HG03571 (cell line): ENCODE results near the gene TSPAN32.

Source experiments
- ATAC-seq: cut with Tn5 transposase; IDR thresholded peaks from one replicate; pipeline ENCODE4 v1.9.1; 2021; ENCODE audit not compliant: unreplicated experiment

The TSPAN32 gene

DNA sequence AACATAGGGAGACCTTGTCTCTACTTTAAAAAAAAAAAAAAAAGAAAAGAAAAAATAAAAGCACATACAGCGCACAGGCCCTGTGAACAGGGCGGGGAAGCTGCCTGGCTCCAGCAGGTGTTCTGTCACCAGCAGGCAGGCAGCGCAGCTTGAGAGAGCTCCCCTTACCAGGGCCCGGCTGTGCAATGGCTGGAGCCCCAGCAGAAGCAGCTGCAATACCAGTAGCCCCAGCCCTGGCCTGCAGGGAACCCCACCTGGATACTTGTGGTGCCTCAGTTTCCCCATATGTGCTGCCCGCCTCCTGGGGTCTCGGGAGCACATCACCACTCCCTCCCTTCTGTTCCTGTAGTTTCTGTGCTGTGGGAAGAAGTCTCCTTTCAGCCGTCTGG is 12.3 kb downstream of the TSPAN32 start:
- no peak for ATAC-seq

DNA sequence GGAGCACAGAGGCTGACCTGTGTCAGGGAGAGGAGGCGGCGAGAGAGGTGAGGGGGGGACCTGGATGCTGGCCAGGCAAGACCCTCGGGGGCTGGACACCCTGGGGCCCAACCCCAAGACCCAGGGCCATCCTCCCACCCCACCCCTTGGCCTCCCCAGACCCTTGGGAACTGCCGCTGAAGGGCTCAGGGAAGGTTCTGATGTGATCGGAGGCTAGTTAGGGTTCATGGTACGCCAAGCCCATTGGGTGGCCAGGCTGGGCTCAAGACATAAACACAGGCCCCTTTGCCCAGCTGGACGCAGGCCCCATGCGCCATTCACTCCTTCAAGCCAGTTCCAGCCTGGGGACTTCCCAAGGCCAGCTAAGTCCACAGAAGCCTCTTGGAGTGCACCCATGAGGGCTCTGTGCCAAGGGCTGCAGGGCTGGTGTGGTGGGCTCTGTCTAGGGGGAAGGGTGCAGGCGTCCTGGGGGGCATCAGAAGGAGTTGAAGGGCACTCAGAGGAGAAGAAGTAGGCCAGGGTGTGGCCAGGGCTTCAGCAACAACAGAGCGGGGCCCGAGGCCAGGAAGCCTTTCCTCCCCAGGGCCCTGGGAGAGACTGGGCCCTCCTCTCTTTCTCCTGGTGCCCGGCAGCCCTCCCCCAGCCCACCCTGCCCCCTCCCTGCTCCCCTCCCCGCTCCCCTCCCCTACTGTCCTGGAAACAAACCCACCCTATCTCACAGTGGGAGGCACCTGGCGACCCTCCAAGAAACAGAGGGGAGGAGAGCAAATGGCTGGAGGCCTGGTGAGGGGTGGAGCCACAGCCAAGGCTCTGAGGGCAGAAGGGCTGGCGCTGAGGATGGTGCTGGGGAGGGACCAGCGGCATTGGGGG is 12.9 kb downstream of the TSPAN32 start:
- ATAC-seq = no peak

DNA sequence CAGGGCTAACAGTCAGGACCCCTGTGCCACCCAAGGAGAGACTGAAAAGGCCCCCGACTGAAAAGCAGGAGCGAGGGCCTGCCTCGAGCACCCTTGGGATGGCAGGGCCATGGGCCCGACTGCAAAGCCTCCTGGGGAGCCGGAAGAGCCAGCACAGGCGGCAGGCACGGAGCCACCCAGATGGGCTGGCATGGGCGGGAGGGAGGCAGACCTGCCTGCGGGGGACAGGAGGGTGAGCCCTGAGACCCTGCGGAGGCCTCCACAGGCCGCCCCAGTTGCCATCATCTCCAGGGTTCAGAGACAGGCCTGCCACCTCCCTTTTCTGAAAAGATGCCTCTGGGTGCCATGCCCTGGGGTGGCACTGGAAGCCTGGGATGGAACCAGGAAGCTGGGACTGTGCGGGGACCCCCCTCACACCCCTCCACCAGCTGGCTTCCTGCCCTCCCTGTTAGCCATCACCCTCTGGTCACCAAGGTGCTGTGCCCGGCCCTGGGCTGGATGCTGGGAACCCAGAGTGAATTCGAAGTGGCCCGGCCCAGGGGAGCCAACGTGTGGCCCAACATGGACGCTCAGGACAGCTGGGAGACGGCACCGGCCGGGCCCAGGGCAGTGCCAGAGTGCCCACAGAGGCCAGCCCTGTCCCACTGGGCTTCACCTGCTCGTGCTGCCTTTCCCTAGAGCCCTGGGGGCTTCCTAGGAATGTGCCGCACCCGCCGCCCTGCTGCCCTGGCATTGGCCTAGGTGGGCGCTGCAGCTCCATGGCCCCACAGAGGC is 13.8 kb downstream of the TSPAN32 start:
- no peak for ATAC-seq

DNA sequence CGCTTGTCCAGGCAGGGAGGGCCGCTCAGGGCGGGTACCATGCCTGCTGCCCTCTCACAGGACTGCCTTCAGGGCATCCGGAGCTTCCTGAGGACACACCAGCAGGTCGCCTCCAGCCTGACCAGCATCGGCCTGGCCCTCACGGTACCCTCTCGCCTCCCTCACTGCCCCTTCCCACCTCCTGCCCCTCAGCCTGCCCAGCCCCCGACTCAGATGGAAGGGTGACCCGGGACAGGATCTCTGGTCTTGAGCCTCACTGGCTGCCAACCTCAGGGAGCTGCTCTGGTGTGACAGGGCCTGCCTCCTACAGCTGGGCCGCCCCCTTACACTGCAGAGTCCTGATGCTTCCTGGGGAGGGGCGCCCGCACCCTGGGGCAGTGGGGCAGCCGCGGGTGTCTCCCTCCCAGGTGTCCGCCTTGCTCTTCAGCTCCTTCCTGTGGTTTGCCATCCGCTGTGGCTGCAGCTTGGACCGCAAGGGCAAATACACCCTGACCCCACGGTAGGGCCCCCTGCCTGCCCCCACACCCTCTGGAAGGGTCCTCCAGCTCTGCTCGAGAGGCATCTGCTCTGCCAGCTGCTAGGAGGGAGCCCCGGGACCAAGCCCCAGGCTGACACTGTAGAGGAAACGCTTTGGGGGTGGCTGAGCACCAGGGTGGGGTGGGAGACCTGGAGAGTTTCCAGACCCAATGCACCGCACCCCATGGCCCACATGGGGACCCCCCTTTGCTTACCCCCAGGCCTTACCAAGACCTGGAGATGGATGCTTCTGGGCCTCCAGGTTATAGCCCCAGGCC is 14.6 kb downstream of the TSPAN32 start:
- ATAC-seq = no peak

DNA sequence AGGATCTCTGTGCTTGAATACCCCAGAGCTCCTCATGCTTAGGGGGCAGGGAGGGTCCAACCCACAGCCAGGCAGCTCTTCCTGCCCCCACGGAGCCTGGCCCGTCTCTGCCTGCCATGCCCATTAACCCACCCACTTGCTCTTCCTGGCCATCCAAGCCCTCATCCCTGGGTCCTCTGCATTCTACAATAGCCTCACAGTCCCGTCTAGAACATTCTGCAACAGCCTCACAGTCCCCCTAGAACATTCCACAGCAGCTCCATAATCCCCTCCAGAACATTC is 15.1 kb downstream of the TSPAN32 start:
- no peak for ATAC-seq

DNA sequence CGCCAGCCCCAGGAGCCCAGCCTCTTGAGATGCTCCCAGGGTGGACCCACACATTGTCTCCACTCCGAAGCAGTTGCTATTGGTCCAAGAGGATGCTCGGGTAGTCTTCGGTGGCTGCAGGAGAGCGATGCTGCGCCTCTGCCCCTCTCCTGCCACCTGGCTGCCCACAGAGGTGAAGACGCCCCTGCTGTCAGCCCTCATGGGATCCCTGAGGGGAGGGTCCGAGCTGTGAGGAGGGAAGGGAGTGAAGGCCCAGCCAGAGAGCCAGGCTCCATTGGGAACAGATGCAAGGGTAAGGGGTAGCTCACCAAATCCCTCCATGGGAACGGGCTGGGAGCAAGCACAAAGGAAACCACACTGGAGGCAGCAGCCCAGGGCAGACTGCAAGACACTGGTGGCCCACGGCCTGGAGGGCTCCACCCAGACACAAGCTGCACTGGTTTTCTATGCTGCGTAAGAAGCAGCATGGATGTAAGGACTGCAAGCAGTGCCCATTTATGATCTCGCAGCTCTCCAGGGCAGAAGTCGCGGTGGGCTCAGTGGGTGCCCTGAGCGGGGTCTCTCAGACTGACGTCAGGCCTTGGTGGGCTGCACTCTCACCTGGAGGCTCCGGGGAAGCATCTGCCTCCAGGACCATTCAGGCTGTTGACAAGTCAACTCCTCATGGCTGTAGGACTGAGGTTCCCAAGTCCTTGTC is 15.7 kb downstream of the TSPAN32 start:
- no peak for ATAC-seq

DNA sequence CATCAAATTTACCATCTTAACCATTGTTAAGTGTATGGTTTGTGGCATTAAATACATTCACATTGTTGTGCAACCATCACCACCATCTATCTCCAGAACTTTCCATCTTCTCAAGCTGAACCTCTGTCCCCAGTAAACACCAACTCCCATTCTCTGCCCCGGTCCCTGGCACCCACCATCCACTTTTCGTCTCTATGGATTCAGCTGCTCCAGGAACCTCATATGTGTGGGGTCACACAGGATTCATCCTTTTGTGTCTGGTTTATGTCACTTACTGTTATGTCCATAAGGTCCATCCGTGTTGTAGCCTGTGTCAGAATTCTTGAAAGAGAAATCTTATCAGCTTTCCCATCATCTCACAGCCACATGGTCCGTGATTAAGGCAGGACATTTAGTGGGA is 16.3 kb downstream of the TSPAN32 start:
- ATAC-seq = no peak

DNA sequence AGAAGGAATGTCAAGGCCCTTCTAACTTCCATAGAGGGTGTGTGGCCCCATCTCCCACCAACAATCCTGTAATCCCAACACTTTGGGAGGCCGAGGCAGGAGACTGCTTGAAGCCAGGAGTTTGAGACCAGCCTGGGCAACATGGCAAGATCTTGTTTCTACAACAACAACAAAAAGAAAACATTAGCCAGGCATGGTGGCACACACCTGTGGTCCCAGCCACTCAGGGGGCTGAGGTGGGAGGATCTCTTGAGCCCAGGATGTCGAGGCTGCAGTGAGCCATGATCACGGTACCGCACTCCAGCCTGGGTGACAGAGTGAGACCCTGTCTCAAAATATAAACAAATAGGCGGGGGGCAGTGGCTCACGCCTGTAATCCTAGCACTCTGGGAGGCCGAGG is 16.9 kb downstream of the TSPAN32 start:
- ATAC-seq = no peak

DNA sequence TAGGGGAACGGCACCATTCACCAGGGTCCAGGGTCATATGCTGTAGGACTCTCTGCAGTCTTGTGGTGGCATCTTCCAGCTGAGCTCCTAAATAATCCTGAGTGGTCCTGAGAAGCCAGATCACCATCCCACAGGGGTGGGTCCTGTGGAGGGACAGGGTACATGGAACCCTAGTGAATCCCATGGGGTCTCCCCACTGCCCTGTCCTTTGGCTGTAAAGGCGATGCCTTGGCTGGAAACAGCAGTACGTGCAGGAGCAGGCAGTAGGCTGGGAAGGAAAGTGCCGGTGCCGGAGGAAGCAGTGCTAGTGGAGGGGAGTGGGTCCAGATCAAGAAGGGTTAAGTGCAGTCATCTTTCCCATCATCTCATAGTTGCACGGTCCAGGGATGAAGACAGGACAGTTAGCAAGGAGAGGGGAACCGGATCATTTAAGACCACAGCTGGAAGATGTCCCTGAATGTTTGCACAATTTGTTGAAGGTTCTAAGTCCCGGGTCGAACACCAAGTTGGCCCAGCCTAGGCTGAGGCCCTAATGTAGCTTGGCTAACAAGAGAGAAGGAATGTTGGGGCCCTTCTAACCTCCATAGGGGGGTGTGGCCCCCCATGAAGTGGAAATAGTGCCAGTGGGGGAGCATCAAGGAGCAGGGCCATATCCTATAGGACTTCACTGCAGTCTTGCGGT is 18.1 kb downstream of the TSPAN32 start:
- no peak for ATAC-seq

DNA sequence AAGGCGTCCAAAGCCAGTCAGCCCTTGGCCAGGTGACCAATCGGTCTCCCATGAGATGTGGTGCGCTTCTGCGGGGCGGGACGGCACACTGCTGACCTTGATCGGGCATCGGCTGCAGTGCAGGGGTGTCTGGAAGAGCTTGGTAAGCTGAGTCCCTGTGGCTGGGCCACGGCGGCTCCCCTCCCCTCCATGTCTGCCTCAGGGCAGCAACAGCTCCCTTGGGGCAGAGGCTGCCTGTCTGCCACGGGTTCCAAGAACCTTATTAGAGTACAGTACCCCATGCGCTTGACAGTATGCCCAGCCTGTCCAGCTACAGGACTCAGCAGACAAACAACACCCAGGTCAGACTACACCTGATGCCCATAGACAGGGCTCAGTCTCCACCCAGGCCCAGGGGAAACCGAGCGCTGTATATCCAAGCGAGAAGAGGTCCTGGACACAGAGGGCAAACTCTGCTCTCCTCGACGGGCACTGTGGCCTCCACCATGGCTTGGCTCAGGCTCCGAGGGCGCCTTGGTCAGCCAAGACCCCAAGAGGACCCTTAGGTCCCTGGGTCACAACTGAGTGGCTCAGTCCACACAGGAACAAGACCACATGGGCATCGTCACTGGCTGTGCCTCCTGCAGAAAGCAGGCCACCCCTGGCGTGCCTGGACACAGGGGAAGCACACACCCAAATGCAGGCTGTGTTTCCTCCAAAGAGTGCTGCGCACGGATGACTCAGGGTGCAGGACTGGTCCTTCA is 18.9 kb downstream of the TSPAN32 start:
- ATAC-seq = no peak

DNA sequence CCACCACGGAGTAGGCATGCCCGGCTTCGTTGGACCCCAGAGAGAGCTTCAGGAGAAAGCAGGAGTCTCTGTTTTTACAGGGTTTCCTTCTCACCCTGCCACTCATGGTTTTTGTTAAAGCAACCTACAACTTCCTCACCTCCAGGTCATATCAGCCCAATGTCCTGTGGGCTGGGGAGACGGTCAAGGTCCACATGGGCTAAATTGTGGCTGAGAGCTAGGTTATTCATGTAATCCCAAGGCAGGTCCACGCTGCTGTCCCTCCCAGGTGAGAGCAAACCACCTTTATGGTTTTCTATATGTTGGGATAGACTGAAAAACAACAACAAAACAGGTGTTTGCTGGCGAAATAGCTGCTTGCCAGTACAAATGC is 19.5 kb downstream of the TSPAN32 start:
- ATAC-seq = no peak

DNA sequence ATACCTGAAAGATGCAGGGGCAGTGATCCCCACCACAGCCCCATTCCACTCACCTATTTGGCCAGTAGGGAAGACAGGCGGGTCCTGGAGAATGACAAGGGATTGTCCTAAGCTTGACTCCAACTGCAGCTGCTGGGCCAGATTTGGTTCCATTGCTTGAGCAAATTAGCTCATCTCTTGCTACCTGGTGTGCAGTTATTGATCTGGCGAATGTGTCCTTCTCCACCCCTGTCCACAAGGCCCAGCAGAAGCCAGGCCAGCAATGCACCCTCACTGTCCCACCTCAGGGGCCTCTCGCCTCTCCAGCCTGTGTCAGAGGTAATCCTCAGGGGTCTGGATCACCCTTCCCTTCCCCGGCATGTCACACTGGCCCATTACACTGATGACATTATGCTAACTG is 23.3 kb downstream of the TSPAN32 start:
- ATAC-seq = no peak

DNA sequence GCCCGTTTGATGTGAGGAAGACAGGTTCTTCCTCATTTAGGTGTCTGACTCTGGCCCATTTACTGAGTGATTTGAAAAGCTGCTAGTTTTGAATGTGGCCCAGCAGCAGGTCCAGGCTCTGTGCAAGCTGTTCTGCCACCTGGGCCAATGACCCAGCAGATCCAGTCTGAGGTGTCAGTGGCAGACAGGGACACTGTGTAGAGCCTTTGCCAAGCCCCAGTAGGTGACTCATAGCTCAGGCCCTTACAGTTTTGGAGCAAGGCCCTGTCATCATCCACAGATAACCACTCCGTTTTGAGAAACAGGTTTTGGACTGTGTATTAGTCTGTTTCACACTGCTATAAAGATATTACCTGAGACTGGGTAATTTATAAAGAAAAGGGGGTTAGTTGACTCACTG is 23.9 kb downstream of the TSPAN32 start:
- ATAC-seq = no peak

DNA sequence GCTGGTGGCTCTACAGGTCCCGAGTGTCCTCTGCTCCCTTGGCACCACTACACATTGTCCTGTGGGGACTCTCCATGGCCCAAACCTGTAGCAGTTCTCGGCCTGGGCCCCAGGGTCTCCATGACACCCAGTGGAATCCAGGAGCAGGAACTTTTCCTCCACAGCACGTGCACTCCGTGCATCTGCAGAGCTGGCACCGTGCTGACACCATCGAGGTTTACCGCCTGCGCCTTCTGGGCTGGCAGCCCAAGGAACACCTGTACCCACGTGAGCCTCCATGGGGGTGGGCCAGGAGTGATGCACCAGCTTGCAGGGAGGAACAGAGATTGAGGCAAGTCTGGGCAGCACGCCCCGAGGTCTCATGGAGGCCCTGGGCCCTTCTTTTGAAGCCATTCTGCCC is 25.2 kb downstream of the TSPAN32 start:
- no peak for ATAC-seq

DNA sequence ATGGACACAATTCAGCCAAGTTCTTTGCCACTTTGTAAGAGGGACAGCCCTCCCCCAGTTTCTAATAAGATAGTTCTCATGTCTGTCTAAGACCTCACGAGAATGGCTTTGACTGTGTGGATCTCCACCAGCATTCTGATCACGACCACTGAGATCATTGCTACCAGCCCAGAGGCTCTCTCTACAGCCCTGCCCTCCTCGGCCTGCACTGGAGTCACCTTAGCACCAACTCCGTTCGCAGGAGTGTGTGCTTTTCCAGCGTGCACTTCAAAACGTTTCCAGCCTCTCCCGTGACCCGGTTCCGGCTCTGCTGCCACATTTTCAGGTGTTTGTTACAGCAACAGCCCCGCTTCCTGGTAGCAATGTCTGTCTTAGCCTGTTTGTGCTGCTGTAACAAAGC is 26.2 kb downstream of the TSPAN32 start:
- ATAC-seq = no peak

DNA sequence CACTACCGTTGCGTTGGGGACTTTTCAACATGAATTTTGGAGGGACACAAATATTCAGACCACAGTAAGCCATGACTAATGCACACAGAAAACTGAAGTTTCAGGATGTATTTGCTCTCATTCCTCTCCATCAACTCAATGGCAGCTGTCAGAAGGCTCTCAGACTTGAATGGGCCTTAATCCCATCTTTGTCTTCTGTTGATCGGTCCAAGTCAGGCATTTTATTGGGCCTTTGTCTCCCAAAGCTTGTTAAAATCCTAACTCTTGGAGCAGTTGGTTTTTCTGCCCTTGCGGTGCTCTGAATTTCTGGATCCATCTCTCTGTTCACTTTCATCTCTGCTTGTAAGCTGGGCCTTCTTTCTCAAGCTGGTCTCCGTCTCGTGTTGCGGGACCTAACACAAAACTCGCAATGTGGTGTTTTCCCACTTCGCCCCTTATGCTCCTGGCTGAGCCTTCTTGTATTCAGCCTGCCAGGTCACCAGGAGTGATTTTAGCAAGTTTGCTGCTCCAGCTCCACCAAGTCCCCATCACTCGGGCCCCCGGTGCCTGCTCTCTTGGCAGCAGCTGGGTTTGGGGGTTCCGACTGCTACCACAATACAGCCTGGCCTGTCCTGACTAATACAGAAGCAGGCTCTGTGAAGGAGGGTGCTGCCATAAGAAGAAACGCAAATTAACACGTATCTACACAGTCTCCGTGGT is 27.0 kb downstream of the TSPAN32 start:
- ATAC-seq = no peak

DNA sequence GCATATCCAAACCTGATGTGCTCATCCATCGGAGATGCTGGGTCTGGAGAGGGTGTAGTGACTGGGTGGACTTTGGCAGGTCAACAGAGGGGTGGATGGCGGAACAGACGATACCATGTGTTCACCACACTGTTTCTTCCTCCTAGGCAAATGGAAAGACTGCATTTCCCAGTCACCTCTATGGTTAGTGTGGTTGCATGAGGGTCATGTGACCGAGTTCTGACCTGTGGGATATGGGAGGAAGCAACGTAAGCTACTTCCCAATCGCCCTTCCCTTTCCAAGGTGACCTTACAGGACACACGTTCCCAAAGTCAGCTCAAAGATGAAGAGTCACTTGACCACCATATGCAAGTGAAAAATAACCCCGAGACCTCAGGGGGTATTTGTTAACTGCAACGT is 27.7 kb downstream of the TSPAN32 start:
- ATAC-seq = no peak

DNA sequence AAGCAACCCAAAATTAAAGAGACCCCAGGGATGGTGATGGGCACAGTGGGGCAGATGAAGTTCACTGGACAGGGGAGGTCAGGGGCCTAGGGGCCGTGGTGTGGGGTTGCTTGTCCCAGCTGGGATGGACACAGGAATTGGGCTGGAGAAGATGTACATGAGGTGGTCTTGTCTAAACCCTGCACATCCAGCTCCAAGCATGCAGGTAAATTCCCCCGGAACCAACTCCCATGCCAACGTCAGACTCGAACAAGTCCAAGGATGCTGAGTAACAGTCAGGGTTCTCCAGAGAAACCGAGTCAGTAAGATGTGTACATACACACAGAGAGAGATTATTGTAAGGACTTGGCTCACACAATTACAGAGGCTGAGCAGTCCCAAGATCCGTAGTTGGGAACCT is 28.9 kb downstream of the TSPAN32 start:
- ATAC-seq = no peak

DNA sequence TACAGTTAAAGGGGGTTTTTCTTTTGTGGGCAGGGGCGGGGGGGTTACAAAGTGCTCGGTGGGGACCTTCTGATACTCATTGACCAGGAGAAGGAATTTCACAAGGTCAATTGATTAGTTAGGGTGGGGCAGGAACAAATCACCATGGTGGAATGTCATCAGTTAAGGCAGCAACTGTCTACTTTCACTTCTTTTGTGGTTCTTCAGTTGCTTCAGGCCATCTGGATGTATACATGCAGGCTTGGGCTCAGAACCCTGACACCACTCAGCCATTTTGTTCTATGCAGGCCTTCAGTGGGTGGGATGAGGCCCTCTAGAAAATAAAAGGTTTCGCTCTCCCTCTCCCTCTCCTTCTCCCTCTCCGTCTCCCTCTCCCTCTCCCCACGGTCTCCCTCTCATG is 29.6 kb downstream of the TSPAN32 start:
- no peak for ATAC-seq
